Sigmoid colon (tissue), 4 donors: ENCODE measurements around the gene DNAJB13.

Experiments
- POLR2A ChIP-seq, 2 donors: fragments of 450-650 bp; IDR thresholded peaks; one replicate each; pipeline ENCODE4 v1.6.1; 2016; ENCODE audit warnings: antibody characterized with exemption in 2 of 2, mild to moderate bottlenecking in 2 of 2, moderate library complexity in 2 of 2
- POLR2AphosphoS5 ChIP-seq, 4 donors: sonication (generic); formaldehyde crosslinking; IDR thresholded peaks; one replicate each; pipeline ENCODE4 v1.6.1; 2017; ENCODE audit warnings: antibody characterized with exemption in 4 of 4
- TF ChIP-seq, protein P1 (sequence below), 4 experiments: fragments of 450-650 bp in 3 of 4; fragments of 200-600 bp in 1 of 4; IDR thresholded peaks; one replicate each; pipeline ENCODE4 v1.5.1; 2016 to 2019; ENCODE audit warnings: antibody characterized with exemption in 4 of 4, mild to moderate bottlenecking in 3 of 4, moderate library complexity in 2 of 4

DNA sequence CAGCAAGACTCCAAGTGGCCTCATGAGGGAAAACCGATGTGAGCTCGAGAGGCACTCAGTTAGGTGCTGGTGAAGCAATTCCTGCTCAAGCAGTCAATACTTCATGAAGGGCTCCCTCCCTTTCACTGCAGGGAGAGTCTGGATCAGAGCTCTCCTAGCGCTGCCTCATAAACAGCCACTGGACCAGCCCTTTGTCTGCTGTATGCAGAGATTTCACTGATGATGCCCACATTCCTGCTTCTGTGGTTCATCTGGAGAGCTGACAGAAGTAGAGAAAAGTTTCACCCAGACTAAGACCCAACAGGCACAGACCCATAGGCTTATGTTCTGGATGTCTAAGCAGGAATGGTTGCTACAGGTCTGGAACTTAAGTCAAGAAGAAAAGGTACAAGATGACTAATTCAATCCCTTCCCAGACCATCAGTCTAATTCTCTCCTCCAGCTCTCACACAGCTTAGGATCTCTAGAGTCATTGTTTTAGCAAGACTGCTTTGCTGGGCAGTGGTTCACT, 27.8 kb downstream of the DNAJB13 start:
- TF ChIP-seq, protein P1, sequence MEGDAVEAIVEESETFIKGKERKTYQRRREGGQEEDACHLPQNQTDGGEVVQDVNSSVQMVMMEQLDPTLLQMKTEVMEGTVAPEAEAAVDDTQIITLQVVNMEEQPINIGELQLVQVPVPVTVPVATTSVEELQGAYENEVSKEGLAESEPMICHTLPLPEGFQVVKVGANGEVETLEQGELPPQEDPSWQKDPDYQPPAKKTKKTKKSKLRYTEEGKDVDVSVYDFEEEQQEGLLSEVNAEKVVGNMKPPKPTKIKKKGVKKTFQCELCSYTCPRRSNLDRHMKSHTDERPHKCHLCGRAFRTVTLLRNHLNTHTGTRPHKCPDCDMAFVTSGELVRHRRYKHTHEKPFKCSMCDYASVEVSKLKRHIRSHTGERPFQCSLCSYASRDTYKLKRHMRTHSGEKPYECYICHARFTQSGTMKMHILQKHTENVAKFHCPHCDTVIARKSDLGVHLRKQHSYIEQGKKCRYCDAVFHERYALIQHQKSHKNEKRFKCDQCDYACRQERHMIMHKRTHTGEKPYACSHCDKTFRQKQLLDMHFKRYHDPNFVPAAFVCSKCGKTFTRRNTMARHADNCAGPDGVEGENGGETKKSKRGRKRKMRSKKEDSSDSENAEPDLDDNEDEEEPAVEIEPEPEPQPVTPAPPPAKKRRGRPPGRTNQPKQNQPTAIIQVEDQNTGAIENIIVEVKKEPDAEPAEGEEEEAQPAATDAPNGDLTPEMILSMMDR (IDR thresholded peaks at IDR 0.05), result no peak
- TF ChIP-seq POLR2A (IDR thresholded peaks at IDR 0.05) (no peak), POLR2AphosphoS5 (IDR thresholded peaks at IDR 0.05) (no peak)
